ENCODE data around the gene EPC1.

- TF ChIP-seq POLR2A (IDR thresholded peaks at IDR 0.05; ENCODE audit: low read length) (no peak), GATA1 (IDR thresholded peaks at IDR 0.05; ENCODE audit: low read depth, low read length) (no peak)
These were observed 18.5 kb downstream of the EPC1 start for GRCh38 chr10:32328499-32328898.
